Lung microvascular endothelial cell (primary cell): ENCODE data around the gene ASPHD2. TPM values are rescaled to one million over a fixed set of nuclear protein-coding genes. Genes with fewer than 3 reads are reported as not detected.

Experiments
- total RNA-seq: library from RNA; depleted of rRNA; stranded (reverse); fragments of >200 nt; gene quantifications from 2 replicates; pipeline ENCODE4 v1.2.1, GENCODE V29; 2014

ASPHD2 gene
- total RNA-seq, 1 donor from 2014 or later = 1.6 TPM

Other genes starting within 250 kb of the ASPHD2 start
- 11.8 and 14.1 TPM in 2 replicates for gene HPS4, start 54.5 kb downstream of the ASPHD2 start, total RNA-seq
- 6.3 and 7.5 TPM in 2 replicates for gene SRRD, start 54.6 kb downstream of the ASPHD2 start, total RNA-seq
- 24.6 and 34.5 TPM in 2 replicates for gene TFIP11, start 83.2 kb downstream of the ASPHD2 start, total RNA-seq
- gene TPST2, start 160.9 kb downstream of the ASPHD2 start, total RNA-seq = 34.7 and 78.8 TPM in 2 replicates
- gene CRYBB1, start 188.8 kb downstream of the ASPHD2 start, total RNA-seq = 0.22 and 0.40 TPM in 2 replicates
- not detected in 2 replicates for gene CRYBA4, start 192.7 kb downstream of the ASPHD2 start, total RNA-seq
- 0.22 and 0.60 TPM in 2 replicates for gene MIAT, start 228.3 kb downstream of the ASPHD2 start, total RNA-seq